NCI-H748 treated with DMSO at 0.1 percent for 48 hours (cell line): Measurements from ENCODE around the gene FLII.
"Not testable (repeated sequence)": the region's sequence is repeated elsewhere in the genome, so short reads cannot be mapped to it uniquely, and the experiment has no call there.

Experiments used
- DNase-seq: peaks from one replicate; lab custom pipeline; 2025; lab: John Stamatoyannopoulos, UW

Gene FLII

DNA sequence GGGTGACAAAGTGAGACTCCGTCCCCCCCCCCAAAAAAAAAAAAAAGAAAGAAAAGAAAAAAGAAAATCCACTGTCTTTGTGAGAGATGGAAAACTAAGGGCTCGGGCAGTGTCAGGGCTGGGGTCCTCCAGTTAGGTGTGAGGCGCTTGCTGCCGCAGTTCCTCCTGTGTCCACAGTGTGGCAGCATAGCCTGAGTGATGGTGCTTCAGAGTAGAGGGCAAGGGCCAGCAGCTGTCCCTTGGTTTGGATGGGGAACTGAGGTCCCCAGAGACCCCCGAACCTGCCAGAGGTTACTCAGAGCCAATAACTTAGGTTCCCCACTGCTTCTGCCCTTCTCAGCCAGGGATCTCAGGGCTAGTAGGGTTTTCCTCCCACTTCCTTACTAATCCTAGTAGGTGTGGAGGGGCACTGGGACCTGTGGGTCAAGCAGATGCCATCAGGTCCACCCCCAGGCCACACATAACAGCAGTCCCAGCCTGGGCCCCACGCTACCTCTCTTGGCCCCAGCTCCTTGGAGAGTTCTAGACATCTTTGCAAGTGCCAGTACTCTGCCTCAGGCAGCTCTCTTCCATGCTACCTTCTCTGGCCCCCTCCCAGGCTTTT is 41.0 kb downstream of the FLII start:
- DNase-seq = peak; percentile 56

DNA sequence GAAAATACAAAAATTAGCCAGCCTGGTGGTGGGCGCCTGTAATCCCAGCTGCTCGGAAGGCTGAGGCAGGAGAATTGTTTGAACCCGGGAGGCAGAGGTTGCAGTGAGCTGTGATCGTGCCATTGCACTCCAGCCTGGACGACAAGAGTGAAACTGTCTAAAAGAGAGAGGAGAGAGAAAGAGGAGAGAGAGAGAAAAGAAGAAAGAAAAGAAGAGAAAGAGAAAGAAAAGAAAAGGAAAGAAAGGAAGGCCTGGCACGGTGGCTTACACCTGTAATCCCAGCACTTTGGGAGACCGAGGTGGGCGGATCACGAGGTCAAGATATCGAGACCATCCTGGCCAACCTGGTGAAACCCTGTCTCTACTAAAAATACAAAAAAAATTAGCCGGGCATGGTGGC is 41.6 kb downstream of the FLII start:
- DNase-seq = not testable (repeated sequence)

DNA sequence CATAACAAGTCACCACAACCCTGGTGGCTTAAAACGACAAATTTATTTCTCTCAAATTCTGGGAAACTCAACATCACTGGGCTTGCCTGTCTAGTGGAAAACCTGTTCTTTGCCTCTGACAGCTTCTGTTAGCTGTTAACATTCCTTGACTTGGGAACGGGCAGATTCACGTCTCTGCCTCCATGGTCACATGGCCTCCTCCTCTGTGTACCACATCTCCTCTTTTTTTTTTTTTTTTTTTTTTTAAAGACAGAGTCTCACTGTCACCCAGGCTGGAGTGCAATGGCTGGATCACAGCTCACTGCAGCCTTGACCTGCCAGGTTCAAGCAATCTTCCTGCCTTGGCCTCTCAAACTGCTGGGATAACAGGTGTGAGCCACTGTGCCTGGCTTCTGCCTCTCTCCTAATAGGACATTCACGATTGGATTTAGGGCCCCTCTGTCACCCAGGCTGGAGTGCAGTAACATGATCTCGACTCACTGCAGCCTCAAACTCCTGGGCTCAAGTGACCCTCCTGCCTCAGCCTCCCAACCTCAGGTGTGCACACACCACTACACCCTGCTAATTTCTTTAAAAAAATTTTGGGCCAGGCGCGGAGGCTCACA is 44.8 kb downstream of the FLII start:
- no peak for DNase-seq

- no peak for DNase-seq
Measured at GRCh38 chr17:18208092-18208491, 50.4 kb downstream of the FLII start.

DNA sequence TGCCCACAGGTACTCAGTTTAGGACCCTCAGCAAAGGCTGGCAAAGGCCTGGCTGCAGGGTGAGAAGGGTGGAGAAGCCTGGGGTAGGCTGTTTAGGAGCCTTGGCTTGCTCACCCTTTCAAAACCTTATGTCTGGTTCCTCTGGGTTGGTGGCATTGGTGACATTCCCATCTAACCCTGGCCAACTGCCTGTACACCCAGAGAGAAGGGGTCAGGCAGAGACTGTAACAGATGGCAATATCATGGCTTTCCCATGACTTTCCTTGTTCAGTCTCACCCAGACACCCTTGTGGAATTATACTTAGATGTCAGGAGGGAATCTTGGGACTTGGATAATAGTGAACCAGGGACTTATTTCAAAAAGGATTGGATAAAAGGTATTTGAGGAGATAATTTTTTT is 51.6 kb downstream of the FLII start:
- no peak for DNase-seq

- DNase-seq = no peak
Measured at GRCh38 chr17:18205861-18206260, 52.7 kb downstream of the FLII start.

DNA sequence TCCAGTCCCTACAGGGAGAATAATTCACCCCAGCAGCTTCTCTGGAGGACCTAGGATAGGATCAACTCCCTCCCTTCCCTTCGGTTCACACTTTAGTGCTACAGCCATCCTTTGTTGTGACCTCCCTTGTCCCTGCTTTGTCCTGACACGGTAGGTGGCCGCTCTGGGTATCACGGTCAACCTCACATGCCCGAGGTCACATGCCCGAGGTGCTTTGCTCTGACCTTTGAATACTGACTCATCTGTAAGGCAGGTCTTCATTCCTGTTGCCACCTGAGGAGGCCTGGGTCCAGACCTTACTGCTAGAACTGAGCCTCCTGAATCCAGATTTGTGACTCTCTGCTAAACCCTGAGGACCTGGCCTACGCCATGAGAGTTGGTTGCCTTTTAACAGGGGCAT is 55.2 kb downstream of the FLII start:
- DNase-seq = no peak

DNA sequence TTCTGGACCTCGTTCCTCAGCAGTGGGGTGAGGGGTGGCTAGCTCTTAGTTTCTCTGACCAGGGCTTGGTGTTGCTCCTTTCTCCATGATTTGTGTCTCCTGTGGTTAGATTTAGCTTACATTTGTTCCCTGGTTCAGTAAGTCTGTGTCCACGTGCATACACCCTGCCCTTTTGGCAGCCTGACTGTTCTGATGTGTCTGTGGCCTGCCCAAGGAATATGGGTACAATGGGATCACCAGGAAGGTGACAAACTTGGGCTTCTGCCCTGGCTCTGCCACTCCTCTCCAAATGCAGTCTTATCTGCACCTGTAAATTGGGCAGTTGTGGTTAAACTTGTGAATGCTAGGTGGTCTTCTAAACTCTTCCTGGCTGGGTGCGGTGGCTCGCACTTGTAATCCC is 57.4 kb downstream of the FLII start:
- no peak for DNase-seq

DNA sequence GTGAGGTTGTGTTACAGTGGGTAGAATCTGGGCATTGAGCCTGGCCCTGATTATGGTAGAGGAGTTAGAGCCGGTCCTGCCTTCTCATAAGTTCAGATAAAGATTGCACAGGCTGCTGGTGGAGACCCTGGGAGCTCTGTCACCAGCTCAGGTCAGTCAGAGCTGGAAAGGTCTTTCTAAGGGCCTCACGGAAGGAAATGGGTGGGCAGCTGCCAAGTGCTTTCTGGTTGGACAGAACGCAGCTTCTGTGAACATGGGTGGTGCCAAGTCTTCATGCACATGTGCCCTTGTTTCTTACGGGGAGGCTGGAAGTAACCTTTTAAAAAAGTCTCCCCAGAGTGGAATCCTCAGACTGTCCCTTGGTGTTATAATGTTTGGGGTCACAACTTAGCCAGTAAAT is 60.0 kb downstream of the FLII start:
- no peak for DNase-seq

- no peak for DNase-seq
Measured at GRCh38 chr17:18197535-18198194, 60.9 kb downstream of the FLII start.

GRCh38 chr17:18195246-18195645 is 63.3 kb downstream of the FLII start:
- no peak for DNase-seq
